IPS-18a (cell line): Measurements from ENCODE around the gene CDK3.

Source experiments
- H3K27ac ChIP-seq: one replicate; pipeline ENCODE4 v1.5.1; 2013; ENCODE audit warnings: low read length
- H3K27me3 ChIP-seq: one replicate; pipeline ENCODE4 v1.6.1; 2013; ENCODE audit warnings: mild to moderate bottlenecking, low read length; ENCODE audit not compliant: control insufficient read depth, insufficient read depth
- H3K36me3 ChIP-seq: one replicate; pipeline ENCODE4 v1.6.1; 2013; ENCODE audit warnings: low read depth, low read length; ENCODE audit not compliant: control insufficient read depth
- H3K4me1 ChIP-seq: one replicate; pipeline ENCODE4 v1.6.1; 2013; ENCODE audit warnings: low read depth, low read length; ENCODE audit not compliant: control insufficient read depth
- H3K4me3 ChIP-seq: one replicate; pipeline ENCODE4 v1.5.1; 2013; ENCODE audit warnings: low read length
- H3K9ac ChIP-seq: one replicate; pipeline ENCODE4 v1.6.1; 2013; ENCODE audit warnings: mild to moderate bottlenecking, low read length, moderate library complexity
- H3K9me3 ChIP-seq: one replicate; pipeline ENCODE4 v1.6.1; 2013; ENCODE audit warnings: low read depth, low read length; ENCODE audit not compliant: control insufficient read depth

Gene CDK3

GRCh38 chr17:75976175-75976848, 24.3 kb upstream of the CDK3 start:
- no peaks in the 10 kb centered on the region for H3K27me3 ChIP-seq
- peaks cover 13% of the 10 kb centered on the region for H3K36me3 ChIP-seq
- H3K9ac ChIP-seq, result no peak overlapping the region
- peaks cover 11% of the 10 kb centered on the region for H3K4me1 ChIP-seq
- H3K27ac ChIP-seq, result no peak overlapping the region
- no peaks in the 10 kb centered on the region for H3K9me3 ChIP-seq
- no peak overlapping the region for H3K4me3 ChIP-seq

DNA sequence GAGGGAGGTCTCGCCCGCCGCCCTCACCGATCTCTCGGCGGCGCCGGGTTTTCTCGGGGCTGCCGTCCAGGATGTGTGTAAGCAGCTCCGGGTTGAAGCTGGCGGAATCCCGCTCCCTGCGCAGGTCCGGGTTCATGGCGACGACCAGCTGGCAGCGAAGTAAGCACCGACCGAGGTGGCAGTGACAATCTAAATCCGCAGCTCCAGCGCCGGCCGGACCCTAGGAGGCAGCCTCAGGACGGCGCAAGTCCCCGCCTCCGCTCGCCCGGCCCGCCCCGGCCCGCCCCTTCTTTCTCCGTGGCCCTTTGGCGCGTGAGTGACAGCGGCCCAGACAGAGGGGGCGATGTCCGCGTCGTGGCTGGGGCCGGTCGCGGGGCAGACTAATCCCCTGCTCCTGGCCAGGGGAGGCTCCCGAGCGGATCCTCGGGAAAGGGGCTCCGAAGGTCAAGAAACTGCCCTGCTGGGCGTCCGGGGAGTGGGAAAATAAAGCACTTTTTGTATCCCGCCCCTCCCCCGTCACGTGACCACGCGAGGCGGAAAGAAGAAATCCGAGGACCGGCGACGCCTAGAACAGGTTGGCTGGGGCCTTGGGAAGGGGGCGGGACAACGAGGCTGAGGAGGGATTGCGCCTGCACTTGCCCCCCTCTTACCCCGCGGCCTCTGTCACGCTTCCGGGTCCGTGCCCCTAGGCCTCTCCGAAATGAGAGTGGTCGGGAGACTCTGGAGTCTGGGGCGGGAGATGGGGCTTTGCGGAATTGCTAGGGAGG, 21.5 kb upstream of the CDK3 start, which contains the start of the genes ACOX1 and TEN1:
Gene ACOX1, minus strand, starts transcription at position 229 of the 767 bp plus-strand sequence. Its CDS starts 93 bp downstream, at position 136.
Gene TEN1, plus strand, starts transcription at position 303 of the 767 bp plus-strand sequence. CDS start 6,953 bp downstream, outside the sequence.
- Histone ChIP-seq H3K27ac (peak within 1 kb of the TSS; percentile 85), H3K4me3 (peak within 1 kb of the TSS; percentile 89), H3K27me3 (no peaks in the 10 kb centered on the region), H3K4me1 (peaks cover 20% of the 10 kb centered on the region), H3K9me3 (no peaks in the 10 kb centered on the region), H3K36me3 (peaks cover 4% of the 10 kb centered on the region), H3K9ac (peak within 1 kb of the TSS; percentile 95)

- no peaks in the 10 kb centered on the region for H3K27me3 ChIP-seq
- H3K4me1 ChIP-seq, result peaks cover 24% of the 10 kb centered on the region
- H3K9me3 ChIP-seq, result no peaks in the 10 kb centered on the region
- H3K9ac ChIP-seq, result peak overlapping the region; percentile 95
- H3K4me3 ChIP-seq, result peak overlapping the region; percentile 89
- H3K36me3 ChIP-seq, result peaks cover 4% of the 10 kb centered on the region
- H3K27ac ChIP-seq, result peak overlapping the region; percentile 85
Measured at GRCh38 chr17:75979705-75980187, 20.9 kb upstream of the CDK3 start.

DNA sequence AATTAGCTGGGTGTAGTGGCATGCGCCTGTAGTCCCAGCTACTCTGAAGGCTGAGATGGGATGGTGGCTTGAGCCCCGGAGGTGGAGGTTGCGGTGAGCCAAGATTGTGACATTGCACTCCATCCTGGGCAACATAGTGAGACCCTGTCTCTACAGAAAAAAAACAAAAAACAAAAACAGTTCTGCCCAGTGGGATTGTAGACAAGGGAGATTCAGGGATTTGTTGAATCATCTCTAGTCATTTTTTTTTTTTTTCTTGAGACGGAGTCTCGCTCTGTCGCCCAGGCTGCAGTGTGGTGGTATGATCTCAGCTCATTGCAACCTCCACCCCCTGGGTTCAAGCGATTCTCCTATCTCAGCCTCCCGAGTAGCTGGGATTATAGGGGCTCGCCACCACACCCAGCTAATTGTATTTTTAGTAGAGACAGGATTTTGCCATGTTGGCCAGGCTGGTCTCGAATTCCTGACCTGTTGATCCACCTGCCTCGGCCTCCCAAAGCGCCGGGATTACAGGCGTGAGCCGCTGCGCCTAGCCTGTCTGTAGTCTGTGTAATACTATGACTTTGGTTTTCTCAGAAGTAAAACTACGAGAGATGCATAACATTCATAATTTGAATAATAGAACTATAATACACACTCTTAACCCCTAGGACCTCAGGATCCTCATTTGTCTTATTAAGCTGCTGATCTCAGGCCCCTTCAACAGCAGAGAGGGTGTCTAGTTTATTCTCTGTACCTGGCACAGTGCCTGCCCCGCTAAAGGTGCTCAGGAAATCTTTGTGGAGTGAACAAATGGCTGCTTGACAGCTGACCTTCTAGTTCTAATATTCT, 20.3 kb upstream of the CDK3 start:
- Histone ChIP-seq H3K27me3 (no peaks in the 10 kb centered on the region), H3K4me1 (peaks cover 25% of the 10 kb centered on the region), H3K4me3 (peak overlapping the region; percentile 89), H3K9me3 (no peaks in the 10 kb centered on the region), H3K27ac (peak overlapping the region; percentile 85), H3K9ac (peak overlapping the region; percentile 95), H3K36me3 (peaks cover 4% of the 10 kb centered on the region)

DNA sequence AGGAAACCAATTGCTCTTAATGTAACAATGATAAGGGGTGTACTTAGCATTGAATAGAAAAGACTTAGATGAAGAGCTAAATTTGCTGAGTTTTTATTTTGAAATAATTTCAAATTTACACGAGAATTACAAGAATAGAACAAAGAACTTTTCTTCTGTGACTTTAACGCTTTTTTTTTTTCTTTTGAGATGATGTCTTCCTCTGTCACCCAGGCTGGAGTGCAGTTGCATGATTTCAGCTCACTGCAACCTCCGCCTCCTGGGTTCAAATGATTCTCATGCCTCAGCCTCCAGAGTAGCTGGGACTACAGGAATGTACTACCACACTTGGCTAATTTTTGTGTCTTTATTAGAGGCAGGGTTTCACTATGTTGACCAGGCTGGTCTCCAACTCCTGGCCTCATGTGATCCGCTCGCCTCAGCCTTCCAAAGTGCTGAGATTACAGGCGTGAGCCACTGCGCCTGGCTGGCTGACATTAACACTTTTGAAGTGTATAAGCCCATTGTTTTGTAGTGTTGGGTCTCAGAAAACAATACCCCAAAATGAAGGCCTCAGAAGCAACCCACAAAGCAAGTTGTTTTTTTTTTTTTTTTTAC, 19.5 kb upstream of the CDK3 start:
- Histone ChIP-seq H3K4me1 (peaks cover 25% of the 10 kb centered on the region), H3K4me3 (no peak overlapping the region), H3K36me3 (peaks cover 4% of the 10 kb centered on the region), H3K27ac (no peak overlapping the region), H3K27me3 (no peaks in the 10 kb centered on the region), H3K9me3 (no peaks in the 10 kb centered on the region), H3K9ac (no peak overlapping the region)

DNA sequence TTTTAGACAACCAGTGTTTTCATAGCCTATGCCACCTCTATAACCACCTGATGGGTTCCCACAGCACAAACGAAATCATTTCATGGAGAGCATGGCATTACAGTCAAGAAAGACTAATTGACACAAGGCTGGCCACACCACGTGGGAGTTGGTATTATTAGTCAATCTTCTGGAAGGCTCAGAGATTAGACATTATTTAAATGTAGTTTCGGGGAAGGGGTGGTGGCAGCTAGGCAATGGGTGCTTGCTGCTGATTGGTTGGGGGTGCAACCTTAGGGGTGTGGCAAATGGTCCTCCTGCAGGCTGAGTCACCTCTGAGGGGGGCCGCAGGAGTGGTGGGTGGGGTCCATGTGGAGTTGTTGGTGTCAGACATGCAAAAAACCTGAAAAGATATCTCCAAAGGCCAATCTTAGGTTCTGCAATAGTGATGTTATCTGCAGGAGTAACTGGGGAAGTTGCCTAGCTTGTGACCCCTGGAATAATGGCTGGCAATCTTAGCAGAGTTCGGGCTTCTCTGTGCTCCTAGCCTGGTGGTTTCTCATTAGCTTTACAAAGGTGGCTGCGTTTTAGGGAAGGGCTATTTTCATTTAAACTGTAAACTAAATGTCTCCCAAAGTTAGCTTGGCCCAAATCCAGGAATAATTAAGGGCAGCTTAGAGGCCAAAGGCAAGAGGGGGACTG, 17.0 kb upstream of the CDK3 start:
- peak overlapping the region; percentile 27 for H3K27ac ChIP-seq
- peak overlapping the region; percentile 42 for H3K4me3 ChIP-seq

DNA sequence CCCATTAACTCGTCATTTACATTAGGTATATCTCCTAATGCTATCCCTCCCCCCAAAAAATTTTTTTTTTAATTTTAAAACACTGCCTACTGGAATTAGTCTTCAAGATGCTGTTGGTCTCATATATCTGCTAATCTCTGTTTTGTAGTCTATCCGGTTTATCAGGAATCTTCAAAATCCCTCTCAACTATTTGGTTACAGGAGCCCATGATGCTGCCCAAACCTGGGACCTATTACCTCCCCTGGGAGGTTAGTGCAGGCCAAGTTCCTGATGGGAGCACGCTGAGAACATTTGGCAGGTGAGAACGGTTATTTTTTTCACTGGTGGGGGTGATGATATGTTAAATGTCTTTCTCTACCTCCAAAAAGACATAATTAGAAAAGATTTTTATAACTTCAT, 14.7 kb upstream of the CDK3 start:
- no peaks in the 10 kb centered on the region for H3K9me3 ChIP-seq

More for the DNA sequence above, 17.0 kb upstream of the CDK3 start:
- H3K9me3 ChIP-seq, result no peaks in the 10 kb centered on the region
- peaks cover 25% of the 10 kb centered on the region for H3K4me1 ChIP-seq
- H3K27me3 ChIP-seq, result no peaks in the 10 kb centered on the region
- no peaks in the 10 kb centered on the region for H3K36me3 ChIP-seq
- H3K9ac ChIP-seq, result peak overlapping the region; percentile 32

GRCh38 chr17:75987041-75987440, 13.6 kb upstream of the CDK3 start:
- Histone ChIP-seq H3K4me1 (peaks cover 13% of the 10 kb centered on the region), H3K27me3 (no peaks in the 10 kb centered on the region), H3K4me3 (no peak overlapping the region), H3K27ac (no peak overlapping the region), H3K9ac (no peak overlapping the region), H3K36me3 (peaks cover 9% of the 10 kb centered on the region), H3K9me3 (no peaks in the 10 kb centered on the region)

More for the DNA sequence above, 14.7 kb upstream of the CDK3 start:
- Histone ChIP-seq H3K27me3 (no peaks in the 10 kb centered on the region), H3K4me1 (peaks cover 14% of the 10 kb centered on the region), H3K4me3 (no peak overlapping the region), H3K27ac (no peak overlapping the region), H3K36me3 (no peaks in the 10 kb centered on the region), H3K9ac (no peak overlapping the region)

DNA sequence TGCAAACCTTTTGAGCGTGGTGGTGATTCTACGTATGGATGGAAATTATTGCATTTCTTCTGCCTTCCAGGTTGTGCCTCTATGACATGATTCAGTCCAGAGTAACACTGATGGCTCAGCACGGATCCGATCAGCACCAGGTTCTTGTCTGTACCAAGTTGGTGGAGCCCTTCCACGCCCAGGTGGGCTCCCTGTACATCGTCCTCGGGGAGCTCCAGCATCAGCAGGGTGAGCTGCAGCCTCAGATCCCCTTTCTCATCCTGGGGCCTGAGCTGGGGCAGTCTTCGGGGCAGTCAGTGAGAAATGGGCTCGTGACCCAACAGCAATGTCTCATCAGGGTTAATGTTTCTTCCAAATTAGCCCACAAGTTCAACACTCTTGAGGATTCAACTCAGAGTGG, 9.3 kb upstream of the CDK3 start:
- Histone ChIP-seq H3K27ac (no peak overlapping the region), H3K27me3 (no peaks in the 10 kb centered on the region), H3K4me3 (no peak overlapping the region), H3K4me1 (no peaks in the 10 kb centered on the region), H3K9ac (no peak overlapping the region), H3K9me3 (no peaks in the 10 kb centered on the region), H3K36me3 (peaks cover 13% of the 10 kb centered on the region)

DNA sequence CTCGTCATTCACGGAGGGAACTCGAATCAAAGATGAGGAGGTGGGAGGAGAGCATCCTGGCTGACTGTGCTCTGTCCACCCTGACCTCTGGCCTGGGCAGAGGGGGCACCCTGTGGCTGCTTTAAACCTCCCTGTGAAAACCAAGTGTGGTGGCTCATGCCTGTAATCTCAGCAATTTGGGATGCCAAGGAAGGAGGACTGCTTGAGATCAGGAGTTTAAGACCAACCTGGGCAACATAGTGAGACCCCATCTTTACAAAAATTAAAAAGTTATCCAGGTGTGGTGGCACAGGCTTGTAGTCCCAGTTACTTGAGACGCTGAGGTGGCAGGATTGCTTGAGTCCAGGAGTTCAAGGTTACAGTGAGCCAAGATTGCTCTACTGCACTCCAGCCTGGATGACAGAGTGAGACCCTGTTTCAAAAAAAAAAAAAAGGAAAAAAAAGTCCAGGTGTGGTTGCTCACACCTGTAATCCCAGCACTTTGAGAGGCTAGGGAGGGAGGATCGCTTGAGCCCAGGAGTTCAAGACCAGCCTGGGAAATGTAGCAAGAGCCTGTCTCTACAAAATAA, 5.8 kb upstream of the CDK3 start:
- Histone ChIP-seq H3K4me3 (no peak overlapping the region), H3K9ac (no peak overlapping the region), H3K27me3 (no peaks in the 10 kb centered on the region), H3K9me3 (no peaks in the 10 kb centered on the region), H3K4me1 (no peaks in the 10 kb centered on the region), H3K27ac (no peak overlapping the region), H3K36me3 (peaks cover 13% of the 10 kb centered on the region)
